ENCODE data around the gene WASF2.

- TF ChIP-seq, protein P1, sequence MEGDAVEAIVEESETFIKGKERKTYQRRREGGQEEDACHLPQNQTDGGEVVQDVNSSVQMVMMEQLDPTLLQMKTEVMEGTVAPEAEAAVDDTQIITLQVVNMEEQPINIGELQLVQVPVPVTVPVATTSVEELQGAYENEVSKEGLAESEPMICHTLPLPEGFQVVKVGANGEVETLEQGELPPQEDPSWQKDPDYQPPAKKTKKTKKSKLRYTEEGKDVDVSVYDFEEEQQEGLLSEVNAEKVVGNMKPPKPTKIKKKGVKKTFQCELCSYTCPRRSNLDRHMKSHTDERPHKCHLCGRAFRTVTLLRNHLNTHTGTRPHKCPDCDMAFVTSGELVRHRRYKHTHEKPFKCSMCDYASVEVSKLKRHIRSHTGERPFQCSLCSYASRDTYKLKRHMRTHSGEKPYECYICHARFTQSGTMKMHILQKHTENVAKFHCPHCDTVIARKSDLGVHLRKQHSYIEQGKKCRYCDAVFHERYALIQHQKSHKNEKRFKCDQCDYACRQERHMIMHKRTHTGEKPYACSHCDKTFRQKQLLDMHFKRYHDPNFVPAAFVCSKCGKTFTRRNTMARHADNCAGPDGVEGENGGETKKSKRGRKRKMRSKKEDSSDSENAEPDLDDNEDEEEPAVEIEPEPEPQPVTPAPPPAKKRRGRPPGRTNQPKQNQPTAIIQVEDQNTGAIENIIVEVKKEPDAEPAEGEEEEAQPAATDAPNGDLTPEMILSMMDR (IDR thresholded peaks at IDR 0.05) = no peak
- no peak for TF ChIP-seq EZH2 (IDR thresholded peaks at IDR 0.05)
Measured at GRCh38 chr1:27394925-27395324, 95.0 kb downstream of the WASF2 start.

All from neural progenitor cell (in vitro differentiated cells).